PC-9 (cell line): ENCODE results near the gene CYTH2. TPM values are rescaled to one million over a fixed set of nuclear protein-coding genes. Genes with fewer than 3 reads are reported as not detected.
"Not testable (repeated sequence)": the region's sequence is repeated elsewhere in the genome, so short reads cannot be mapped to it uniquely, and the experiment has no call there.

Experiments used
- BruUV-seq: library from RNA; stranded (reverse); fragments of 400-500 nt; replicated peaks from 2 replicates; lab custom pipeline; 2021; lab: Mats Ljungman, UMichigan
- CTCF ChIA-PET: fragments of 300-600 bp; sonication (Branson Sonifier 250); formaldehyde crosslinking; loops from one replicate; lab custom pipeline; 2022; ENCODE audit warnings: antibody characterized with exemption; lab: Charles Lee
- POLR2A ChIA-PET: fragments of 300-600 bp; sonication (Branson Sonifier 250); formaldehyde crosslinking; loops from one replicate; lab custom pipeline; 2022; ENCODE audit warnings: antibody characterized with exemption; ENCODE audit not compliant: unreplicated experiment; lab: Charles Lee
- DNase-seq, 2 experiments: peaks; one replicate each; pipeline versions ENCODE4 v3.0.0 to v3.0.0-alpha.2; 2015 to 2022; ENCODE audit warnings: mixed read lengths in 1 of 2
- H2AFZ ChIP-seq: fragments of 200-600 bp; sonication (generic); 2 replicates; pipeline ENCODE4 v1.8.1; 2017; ENCODE audit warnings: antibody characterized with exemption
- H3F3A ChIP-seq: fragments of 200-600 bp; sonication (generic); 2 replicates; pipeline ENCODE4 v1.8.1; 2017; ENCODE audit warnings: antibody characterized with exemption, mild to moderate bottlenecking, low read depth; ENCODE audit not compliant: insufficient read depth
- H3K27ac ChIP-seq: fragments of 200-600 bp; sonication (generic); 2 replicates; pipeline ENCODE4 v1.6.1; 2016; ENCODE audit warnings: mixed run types
- H3K27me3 ChIP-seq: fragments of 200-600 bp; sonication (generic); 2 replicates; pipeline ENCODE4 v1.6.1; 2016; ENCODE audit warnings: low read depth, mixed run types; ENCODE audit not compliant: insufficient read depth
- H3K36me3 ChIP-seq: fragments of 200-600 bp; sonication (generic); 2 replicates; pipeline ENCODE4 v1.6.1; 2016; ENCODE audit warnings: low read depth, mixed run types
- H3K4me1 ChIP-seq: fragments of 200-600 bp; sonication (generic); replicated peaks from 2 replicates; pipeline ENCODE4 v1.6.1; 2016; ENCODE audit warnings: mixed run types; ENCODE audit not compliant: insufficient read depth
- H3K4me2 ChIP-seq: fragments of 200-600 bp; sonication (generic); 2 replicates; pipeline ENCODE4 v1.6.1; 2017; ENCODE audit warnings: mixed run types
- H3K4me3 ChIP-seq: fragments of 200-600 bp; sonication (generic); 2 replicates; pipeline ENCODE4 v1.6.1; 2016; ENCODE audit warnings: mixed run types
- H3K79me2 ChIP-seq: fragments of 200-600 bp; sonication (generic); 2 replicates; pipeline ENCODE4 v1.6.1; 2017; ENCODE audit warnings: low read depth, mixed run types
- H3K9me2 ChIP-seq: fragments of 200-600 bp; sonication (generic); 2 replicates; pipeline ENCODE4 v1.8.1; 2017; ENCODE audit warnings: mild to moderate bottlenecking; ENCODE audit not compliant: insufficient read depth
- H3K9me3 ChIP-seq: fragments of 200-600 bp; sonication (generic); 2 replicates; pipeline ENCODE4 v1.8.1; 2016; ENCODE audit warnings: low read depth; ENCODE audit not compliant: insufficient read depth
- H4K20me1 ChIP-seq: fragments of 200-600 bp; sonication (generic); 2 replicates; pipeline ENCODE4 v1.8.1; 2017; ENCODE audit not compliant: insufficient read depth
- EZH2 ChIP-seq: fragments of 200-600 bp; sonication (generic); IDR thresholded peaks from 2 replicates; pipeline ENCODE4 v1.8.0; 2017; ENCODE audit warnings: antibody characterized with exemption, low read depth
- intact Hi-C: fragments of 100-400 bp; cut with micrococcal nuclease; formaldehyde crosslinking; loops from one replicate; pipeline ENCODE4 v1.10.0; 2022; ENCODE audit not compliant: unreplicated experiment
- total RNA-seq: library from RNA; stranded (reverse); gene quantifications from 2 replicates; pipeline ENCODE4 v1.2.3, GENCODE V29; 2021
- TF ChIP-seq, protein P1 (sequence below): fragments of 200-600 bp; sonication (generic); conservative IDR thresholded peaks from 2 replicates; pipeline ENCODE4 v1.6.1; 2017; ENCODE audit warnings: mixed run types, antibody characterized with exemption, mild to moderate bottlenecking, moderate library complexity

CYTH2 gene
- total RNA-seq, 1 experiment from 2014 or later: 74.4 TPM

DNA sequence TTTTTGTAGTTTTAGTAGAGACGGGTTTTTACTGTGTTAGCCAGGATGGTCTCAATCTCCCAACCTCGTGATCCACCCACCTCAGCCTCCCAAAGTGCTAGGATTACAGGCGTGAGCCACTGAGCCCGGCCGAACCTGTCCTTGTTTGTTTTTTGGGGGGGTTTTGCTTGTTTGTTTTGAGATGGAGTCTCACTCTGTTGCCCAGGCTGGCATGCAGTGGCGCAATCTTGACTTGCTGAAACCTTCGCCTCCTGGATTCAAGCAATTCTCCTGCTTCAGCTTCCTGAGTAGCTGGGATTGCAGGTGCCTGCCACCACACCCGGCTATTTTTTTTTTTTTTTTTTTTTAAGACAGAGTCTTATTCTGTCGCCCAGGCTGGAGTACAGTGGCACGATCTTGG, 17.5 kb downstream of the CYTH2 start:
- intact Hi-C loops: loop anchor here (5.0 to 10.0 kb wide), 2 partner anchors 94 to 478 kb away; partner anchors contain the start of genes FTL, GRIN2D and KDELR1
- H3K4me3 ChIP-seq, H3K27me3 ChIP-seq, H3K9me3 ChIP-seq, H4K20me1 ChIP-seq, H3K9me2 ChIP-seq, H2AFZ ChIP-seq, H3K79me2 ChIP-seq, H3K36me3 ChIP-seq, CTCF ChIA-PET: not testable (repeated sequence)
- BruUV-seq: TSS peak; percentile 14
- H3F3A ChIP-seq: peaks cover 75% of the 10 kb centered on the region
- POLR2A ChIA-PET: interaction anchor here (0.5 to 0.7 kb wide), 4 partner anchors 15 to 1826 kb away, joined by 3 to 16 read pairs (median 4); partner anchors contain the start of gene DACT3
- peak overlapping the region; percentile 88 for H3K27ac ChIP-seq
- H3K4me1 ChIP-seq: peaks cover 45% of the 10 kb centered on the region
- H3K4me2 ChIP-seq: peak overlapping the region; percentile 68
- TF ChIP-seq, protein P1, sequence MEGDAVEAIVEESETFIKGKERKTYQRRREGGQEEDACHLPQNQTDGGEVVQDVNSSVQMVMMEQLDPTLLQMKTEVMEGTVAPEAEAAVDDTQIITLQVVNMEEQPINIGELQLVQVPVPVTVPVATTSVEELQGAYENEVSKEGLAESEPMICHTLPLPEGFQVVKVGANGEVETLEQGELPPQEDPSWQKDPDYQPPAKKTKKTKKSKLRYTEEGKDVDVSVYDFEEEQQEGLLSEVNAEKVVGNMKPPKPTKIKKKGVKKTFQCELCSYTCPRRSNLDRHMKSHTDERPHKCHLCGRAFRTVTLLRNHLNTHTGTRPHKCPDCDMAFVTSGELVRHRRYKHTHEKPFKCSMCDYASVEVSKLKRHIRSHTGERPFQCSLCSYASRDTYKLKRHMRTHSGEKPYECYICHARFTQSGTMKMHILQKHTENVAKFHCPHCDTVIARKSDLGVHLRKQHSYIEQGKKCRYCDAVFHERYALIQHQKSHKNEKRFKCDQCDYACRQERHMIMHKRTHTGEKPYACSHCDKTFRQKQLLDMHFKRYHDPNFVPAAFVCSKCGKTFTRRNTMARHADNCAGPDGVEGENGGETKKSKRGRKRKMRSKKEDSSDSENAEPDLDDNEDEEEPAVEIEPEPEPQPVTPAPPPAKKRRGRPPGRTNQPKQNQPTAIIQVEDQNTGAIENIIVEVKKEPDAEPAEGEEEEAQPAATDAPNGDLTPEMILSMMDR: 0 out of 2 replicates have a peak, but pooled peaks have one; percentile 15
- peak; percentile 40 to 90 for DNase-seq

DNA sequence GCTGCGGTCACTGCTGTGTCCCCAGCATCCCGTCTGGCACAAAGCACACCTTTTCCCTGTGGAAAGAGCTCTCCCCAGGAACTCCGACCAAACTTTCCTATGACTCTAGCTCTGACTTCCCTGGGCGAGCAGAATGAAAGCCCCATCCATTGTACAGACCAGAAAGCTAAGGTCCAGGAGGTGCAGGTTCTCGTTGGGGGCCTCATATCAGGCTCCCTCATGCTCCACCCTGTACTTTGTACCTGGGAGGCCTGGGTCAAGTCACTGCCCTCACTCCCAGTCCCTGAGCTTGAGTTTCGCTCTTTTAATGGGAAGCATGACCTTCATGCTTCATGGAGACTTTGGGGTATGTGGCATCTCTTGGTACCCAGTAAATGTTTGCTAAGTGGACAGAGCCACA, 18.4 kb downstream of the CYTH2 start:
- intact Hi-C loops: loop anchor here (5.0 to 10.0 kb wide), 2 partner anchors 95 to 477 kb away; partner anchors contain the start of genes FTL, GRIN2D and KDELR1
- no peak overlapping the region for H2AFZ ChIP-seq
- TSS peak; percentile 35 for BruUV-seq

DNA sequence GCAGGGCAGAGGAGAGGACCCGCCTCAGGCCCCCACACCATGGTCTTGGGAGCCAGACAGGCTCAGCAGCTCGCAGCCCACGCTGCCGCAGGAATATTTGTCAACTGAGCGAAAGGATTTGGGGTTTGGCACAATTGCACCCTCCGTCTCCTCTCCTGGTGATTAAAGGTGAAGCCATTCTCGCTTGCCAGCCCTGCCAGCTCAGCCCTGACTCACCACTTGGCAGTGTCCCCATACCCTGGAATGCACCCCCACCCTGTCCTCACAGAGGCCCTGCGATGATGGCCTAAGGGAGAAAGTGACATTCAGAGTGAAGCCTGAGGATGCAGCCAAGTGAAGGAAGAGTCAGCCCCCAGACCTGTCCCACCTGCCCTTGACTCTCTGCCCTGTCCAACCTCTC, 18.8 kb downstream of the CYTH2 start:
- no peak overlapping the region for H2AFZ ChIP-seq
- H3K36me3 ChIP-seq: no peaks in the 10 kb centered on the region
- intact Hi-C loops: loop anchor here (1.0 to 10.0 kb wide), 4 partner anchors 96 to 477 kb away; partner anchors contain the start of genes FTL, GRIN2D and KDELR1
- CTCF ChIA-PET: interaction anchor here (0.5 to 1.5 kb wide), 9 partner anchors 14 to 329 kb away, joined by 3 to 19 read pairs (median 4); partner anchors contain the start of genes KDELR1 and TMEM143
- no TSS peak for BruUV-seq
- peak overlapping the region; percentile 68 for H3K4me2 ChIP-seq
- no peak for TF ChIP-seq EZH2
- TF ChIP-seq, protein P1: no peak
- DNase-seq: peak; percentile 97
- H4K20me1 ChIP-seq: no peaks in the 10 kb centered on the region
- peaks cover 51% of the 10 kb centered on the region for H3K4me1 ChIP-seq
- peak overlapping the region; percentile 88 for H3K27ac ChIP-seq
- peaks cover 75% of the 10 kb centered on the region for H3F3A ChIP-seq
- H3K27me3 ChIP-seq: no peaks in the 10 kb centered on the region
- H3K9me3 ChIP-seq: no peaks in the 10 kb centered on the region
- no peaks in the 10 kb centered on the region for H3K79me2 ChIP-seq
- peak overlapping the region; percentile 25; the same call in 1 of the 2 replicates for H3K4me3 ChIP-seq
- no peaks in the 10 kb centered on the region for H3K9me2 ChIP-seq
- POLR2A ChIA-PET: interaction anchor here (0.6 kb wide), 8 partner anchors 10 to 1382 kb away, joined by 3 to 12 read pairs (median 4); partner anchors contain the start of genes KDELR1 and RCN3

More for the DNA sequence above, 18.4 kb downstream of the CYTH2 start:
- Histone ChIP-seq H3K36me3 (no peaks in the 10 kb centered on the region), H3K4me3 (no peak overlapping the region; the same call in 1 of the 2 replicates), H3K27me3 (no peaks in the 10 kb centered on the region), H3K4me2 (peak overlapping the region; percentile 68), H3K9me2 (no peaks in the 10 kb centered on the region), H4K20me1 (no peaks in the 10 kb centered on the region), H3K79me2 (no peaks in the 10 kb centered on the region), H3K4me1 (peaks cover 51% of the 10 kb centered on the region), H3K9me3 (no peaks in the 10 kb centered on the region), H3F3A (peaks cover 74% of the 10 kb centered on the region), H3K27ac (peak overlapping the region; percentile 88)
- no peak for TF ChIP-seq EZH2
- TF ChIP-seq, protein P1: no peak
- ChIA-PET POLR2A (interaction anchor here (0.5 to 0.7 kb wide), 9 partner anchors 9 to 1827 kb away, joined by 3 to 17 read pairs (median 4); partner anchors contain the start of genes DACT3 and RCN3), CTCF (interaction anchor here (0.5 to 1.5 kb wide), 5 partner anchors 15 to 124 kb away, joined by 3 to 19 read pairs (median 3); partner anchors contain the start of genes KDELR1 and TMEM143)
- DNase-seq: no peak

DNA sequence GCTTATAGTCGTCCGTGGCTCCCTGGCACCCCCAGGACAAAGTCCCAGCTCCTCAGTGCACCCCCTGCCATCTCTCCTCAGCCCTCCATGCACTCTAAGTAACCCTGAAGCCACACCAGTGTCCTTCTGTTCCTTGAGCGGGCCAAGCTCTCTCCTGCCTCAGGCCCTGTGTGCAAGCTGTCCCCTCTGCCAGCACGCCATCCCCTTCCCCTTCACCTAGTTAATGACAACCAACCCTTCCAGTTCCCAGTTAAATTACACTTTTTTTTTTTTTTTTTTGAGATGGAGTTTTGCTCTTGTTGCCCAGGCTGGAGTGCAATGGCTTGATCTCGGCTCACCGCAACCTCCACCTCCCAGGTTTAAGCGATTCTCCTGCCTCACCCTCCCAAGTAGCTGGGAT, 19.3 kb downstream of the CYTH2 start:
- not testable (repeated sequence) for H3K9me3 ChIP-seq, H3K79me2 ChIP-seq, H4K20me1 ChIP-seq, H3K9me2 ChIP-seq, BruUV-seq, H3K36me3 ChIP-seq, H2AFZ ChIP-seq, H3K27me3 ChIP-seq
- Histone ChIP-seq H3K4me2 (peak overlapping the region; percentile 68), H3K4me1 (peaks cover 51% of the 10 kb centered on the region), H3K4me3 (peak overlapping the region; percentile 25; the same call in 1 of the 2 replicates), H3F3A (peaks cover 75% of the 10 kb centered on the region), H3K27ac (peak overlapping the region; percentile 88)
- POLR2A ChIA-PET: interaction anchor here (0.6 to 0.7 kb wide), 3 partner anchors 51 to 319 kb away, joined by 5 to 16 read pairs (median 9); partner anchors contain the start of gene KDELR1
- CTCF ChIA-PET: interaction anchor here (0.6 to 1.5 kb wide), 6 partner anchors 17 to 328 kb away, joined by 3 to 11 read pairs (median 10); no protein-coding TSS in a partner anchor
- peak in 1 of 2 experiments; percentile 70 for DNase-seq
- intact Hi-C loops: loop anchor here (1.0 to 10.0 kb wide), 4 partner anchors 96 to 476 kb away; partner anchors contain the start of genes FTL, GRIN2D and KDELR1
